Left lobe of liver (tissue), 2 donors: ENCODE results near the gene RCAN1. TPM values are rescaled to one million over a fixed set of nuclear protein-coding genes. Genes with fewer than 3 reads are reported as not detected.
"Not testable (repeated sequence)": the region's sequence is repeated elsewhere in the genome, so short reads cannot be mapped to it uniquely, and the experiment has no call there.

Experiments used
- ATAC-seq: fragments of 200-7000 bp; cut with Tn5 transposase; one replicate; pipeline ENCODE4 v1.9.1; 2020; ENCODE audit warnings: mild to moderate bottlenecking, moderate library complexity
- DNase-seq: peaks from one replicate; pipeline ENCODE4 v3.0.0-alpha.2; 2020; ENCODE audit warnings: low spot score
- total RNA-seq: library from RNA; stranded (reverse); gene quantifications from one replicate; pipeline ENCODE4 v1.2.1, GENCODE V29; 2021
- donor health status: DM: no; HTN: no; CAD: no; lungs with moderate emphysema.
- donor health status: DM: no; HTN: yes; CAD: no.

RCAN1 gene
- total RNA-seq, 1 donor from 2014 or later, result 32.6 TPM

DNA sequence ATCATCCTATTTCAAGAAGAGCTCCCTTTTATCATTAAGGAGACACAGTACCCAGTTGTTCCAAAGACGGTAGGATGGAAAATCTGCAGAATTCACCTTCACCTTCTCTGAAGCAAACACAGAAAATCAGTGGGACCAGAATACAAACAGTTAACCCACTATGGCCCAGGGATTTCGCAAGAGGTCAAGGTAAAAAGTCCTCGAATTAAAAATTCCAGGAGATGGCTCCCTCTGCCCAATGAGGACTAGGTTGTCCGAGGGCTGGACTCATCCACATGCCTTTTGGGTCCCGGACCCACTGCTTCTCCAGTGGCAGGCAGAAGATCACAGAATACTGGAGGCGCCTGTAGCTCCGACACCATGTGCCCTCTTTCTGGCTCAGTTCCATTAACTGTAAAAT lies 42.9 kb downstream of the RCAN1 start:
- ATAC-seq (peak; percentile 89), DNase-seq (peak; percentile 52)

DNA sequence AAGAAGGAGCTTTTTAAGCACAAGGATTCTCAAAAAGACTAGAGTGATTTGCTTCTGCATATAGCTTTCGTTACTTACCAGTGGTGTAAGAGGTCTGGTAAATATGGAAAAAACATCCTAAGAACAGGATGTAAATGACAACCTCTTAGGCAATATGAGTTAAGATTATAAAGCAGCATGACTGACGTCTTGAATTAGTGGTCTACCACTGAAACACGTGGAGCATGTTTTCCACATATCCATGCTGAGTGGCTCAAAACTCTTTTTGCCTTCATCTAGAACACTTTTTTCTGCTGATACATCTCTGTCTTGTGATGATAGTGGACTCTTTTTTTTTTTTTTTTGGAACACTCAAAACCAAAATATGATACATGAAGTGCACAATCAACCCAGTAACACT lies 44.6 kb downstream of the RCAN1 start:
- ATAC-seq (no peak), DNase-seq (no peak)

DNA sequence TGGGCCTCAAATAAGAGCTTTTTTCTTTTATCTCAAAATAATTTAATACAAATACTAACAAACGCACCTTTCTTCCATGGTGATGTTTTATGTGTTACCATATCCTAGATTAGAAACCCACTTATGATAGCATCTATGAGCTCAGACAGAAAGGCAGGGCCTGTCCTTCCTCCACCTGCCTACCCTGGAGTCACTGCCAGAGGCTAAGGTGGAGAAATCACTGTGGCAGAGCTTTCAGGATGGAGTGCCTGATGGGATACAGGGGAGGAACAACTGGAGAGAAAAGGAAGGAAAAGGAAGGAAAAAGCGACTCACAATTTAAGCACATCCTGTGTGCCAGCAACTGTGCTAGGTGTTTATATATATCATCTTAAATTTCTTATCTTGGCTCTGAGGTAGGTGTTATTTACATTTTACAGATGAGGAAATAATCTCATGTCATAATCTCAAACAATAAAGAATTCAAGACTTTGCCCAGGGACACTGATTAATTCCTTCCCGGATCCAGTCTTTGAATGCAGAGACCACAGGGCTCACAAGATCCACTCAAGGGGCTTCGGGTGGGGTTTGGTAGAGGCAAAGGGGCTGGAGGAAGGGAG lies 45.4 kb downstream of the RCAN1 start:
- DNase-seq (no peak), ATAC-seq (no peak)

- DNase-seq, ATAC-seq: not testable (repeated sequence)
Observed at GRCh38 chr21:34568801-34569200, 46.1 kb downstream of the RCAN1 start.

GRCh38 chr21:34567604-34568155 lies 47.2 kb downstream of the RCAN1 start:
- DNase-seq, result no peak
- no peak for ATAC-seq

DNA sequence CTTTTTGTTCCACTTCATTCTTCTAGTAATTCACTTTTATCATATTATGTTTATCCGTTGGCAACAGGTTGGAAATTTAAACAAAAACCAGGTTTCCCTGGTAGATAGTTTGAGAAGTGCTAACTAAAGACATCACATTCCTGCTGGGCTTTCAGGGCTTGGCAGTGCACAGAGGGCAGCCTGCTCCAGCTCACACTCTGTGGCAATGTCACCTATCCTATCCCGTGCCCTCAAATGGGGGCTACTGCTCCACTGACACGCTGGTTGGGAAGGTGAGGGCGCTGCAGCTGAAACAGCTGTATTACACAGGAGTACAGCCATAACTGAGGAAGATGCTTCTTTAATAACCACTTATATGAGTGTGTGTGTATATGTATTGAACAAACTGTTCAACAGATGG lies 49.7 kb downstream of the RCAN1 start:
- DNase-seq (no peak), ATAC-seq (no peak)

DNA sequence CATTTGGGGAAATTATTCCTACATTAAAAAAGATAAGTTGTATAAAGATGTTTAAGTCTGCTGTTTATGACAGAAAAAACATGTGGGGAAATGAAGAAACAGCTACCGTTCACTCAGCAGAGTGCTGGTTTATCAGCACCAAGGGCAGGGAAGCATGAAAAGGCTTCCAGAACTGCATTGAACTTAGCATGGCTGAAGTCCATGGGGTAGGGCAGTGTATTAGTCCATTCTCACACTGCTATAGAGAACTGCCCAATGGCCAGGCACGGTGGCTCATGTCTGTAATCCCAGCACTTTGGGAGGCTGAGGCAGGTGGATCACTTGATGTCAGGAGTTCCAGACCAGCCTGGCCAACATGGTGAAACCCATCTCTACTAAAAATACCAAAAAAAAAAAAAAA lies 51.5 kb downstream of the RCAN1 start:
- not testable (repeated sequence) for ATAC-seq, DNase-seq

DNA sequence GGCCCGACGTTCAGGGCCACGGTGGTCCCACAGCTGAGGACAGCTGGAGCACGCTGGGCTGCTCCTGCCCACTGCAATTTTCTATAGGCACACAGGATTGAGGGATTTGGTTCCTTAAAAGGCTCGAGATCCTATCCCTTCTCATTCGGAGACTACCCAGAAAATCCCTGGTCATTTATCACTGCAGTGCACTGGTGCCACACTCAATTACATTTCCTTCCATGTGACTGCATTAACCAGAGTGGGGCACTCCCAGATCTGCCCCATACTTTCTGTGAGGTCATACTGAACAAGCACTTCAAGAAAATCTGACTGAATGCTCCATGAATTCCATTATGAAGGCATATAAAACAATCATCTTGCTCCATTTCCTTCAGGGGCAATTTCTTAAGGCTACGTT lies 53.1 kb downstream of the RCAN1 start:
- DNase-seq (no peak), ATAC-seq (no peak)

DNA sequence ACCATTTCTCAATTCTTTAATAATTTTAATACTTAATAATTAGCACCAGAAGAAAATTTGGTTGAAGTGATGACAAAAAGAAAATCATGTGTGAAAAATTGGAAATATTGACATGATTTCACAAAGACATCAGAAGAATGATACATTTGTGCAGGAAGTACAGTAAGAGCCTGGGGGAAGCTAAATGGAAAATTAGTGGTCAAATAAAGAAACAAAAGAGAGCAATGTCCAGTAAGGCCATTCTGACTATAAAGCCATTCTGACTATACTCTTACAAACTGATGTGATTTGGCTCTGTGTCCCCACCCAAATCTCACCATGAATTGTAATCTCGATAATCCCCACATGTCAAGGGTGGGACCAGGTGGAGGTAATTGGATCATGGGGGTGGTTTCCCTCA lies 54.3 kb downstream of the RCAN1 start:
- ATAC-seq, result no peak
- no peak for DNase-seq

- DNase-seq, result no peak
- no peak for ATAC-seq
Observed at GRCh38 chr21:34560021-34560420, 54.9 kb downstream of the RCAN1 start.

DNA sequence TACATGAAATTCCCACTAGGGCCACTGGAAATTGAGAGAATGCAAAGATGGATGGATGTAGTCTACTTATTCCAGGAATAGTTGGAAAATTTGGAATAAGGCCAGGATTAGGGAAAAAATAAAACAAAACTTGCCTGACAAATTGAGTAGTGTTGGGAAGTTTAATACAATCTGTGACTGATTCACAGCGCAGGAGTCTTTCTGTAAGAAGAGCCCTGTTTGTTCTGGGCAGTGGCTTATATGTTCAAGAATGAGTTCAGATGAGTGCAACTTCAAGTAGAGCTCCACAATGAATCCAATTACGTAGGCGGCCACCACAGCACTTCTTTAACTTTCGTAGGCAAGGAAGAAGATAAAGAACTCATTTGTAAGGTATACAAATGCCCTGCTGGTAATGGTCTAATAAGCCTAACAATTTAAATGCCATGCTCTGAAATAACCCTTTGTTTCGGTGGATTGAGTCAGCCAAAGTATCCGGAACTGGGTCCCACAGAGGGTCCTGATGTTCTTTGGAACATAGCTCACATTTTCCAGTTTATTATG lies 55.8 kb downstream of the RCAN1 start:
- no peak for ATAC-seq
- DNase-seq, result no peak

DNA sequence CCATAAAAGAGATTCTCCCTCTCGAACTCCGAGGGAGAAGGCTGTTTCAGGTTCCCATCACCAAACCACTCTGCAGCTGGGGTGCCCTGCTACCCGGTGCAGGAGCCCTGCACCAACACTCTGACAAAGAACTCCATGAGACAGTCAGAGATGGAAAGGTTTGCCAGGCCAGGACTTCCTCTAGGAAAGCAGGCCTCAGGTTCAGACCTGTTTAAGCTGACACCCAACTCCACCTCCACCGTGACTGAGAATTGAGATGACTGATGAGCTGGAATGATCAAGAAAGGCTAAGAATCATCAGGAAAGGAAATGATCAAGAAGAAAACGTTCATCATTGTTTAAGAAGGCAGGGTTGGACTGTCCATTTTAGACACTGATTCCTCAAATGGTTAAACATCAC lies 56.7 kb downstream of the RCAN1 start:
- DNase-seq (no peak), ATAC-seq (no peak)

DNA sequence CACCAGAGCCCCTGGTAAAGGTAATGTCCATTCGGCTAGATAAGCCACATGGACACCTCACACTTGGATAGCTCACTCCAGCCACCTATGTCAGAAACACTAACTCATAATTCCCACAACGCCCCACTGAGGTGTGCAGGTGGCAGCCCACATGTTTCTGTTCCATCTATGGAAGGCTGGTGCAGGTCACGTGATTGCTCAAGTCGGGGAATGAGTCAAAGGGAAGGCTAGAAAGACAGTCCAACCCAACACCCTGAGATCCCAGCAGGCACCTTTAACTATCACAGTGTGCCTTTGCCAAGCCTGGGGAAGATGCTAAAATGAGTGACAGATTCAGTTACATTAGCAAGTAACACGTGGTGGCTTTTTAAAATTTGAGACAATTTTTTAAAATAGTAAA lies 57.7 kb downstream of the RCAN1 start:
- DNase-seq (no peak), ATAC-seq (no peak)

DNA sequence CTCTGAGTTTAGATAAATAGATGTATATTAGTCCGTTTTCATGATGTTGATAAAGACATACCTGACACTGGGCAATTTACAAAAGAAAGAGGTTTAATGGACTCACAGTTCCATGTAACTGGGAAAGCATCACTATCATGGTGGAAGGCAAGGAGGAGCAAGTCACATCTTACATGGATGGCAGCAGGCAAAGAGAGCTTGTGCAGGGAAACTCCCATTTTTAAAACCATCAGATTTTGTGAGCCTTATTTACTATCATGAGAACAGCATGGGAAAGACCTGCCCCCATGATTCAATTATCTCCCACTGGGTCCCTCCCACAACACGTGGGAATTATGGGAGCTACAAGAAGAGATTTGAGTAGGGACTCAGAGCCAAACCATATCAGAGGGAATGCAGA lies 60.2 kb downstream of the RCAN1 start:
- not testable (repeated sequence) for ATAC-seq, DNase-seq

- DNase-seq (no peak), ATAC-seq (no peak)
Observed at GRCh38 chr21:34554227-34554626, 60.7 kb downstream of the RCAN1 start.

DNA sequence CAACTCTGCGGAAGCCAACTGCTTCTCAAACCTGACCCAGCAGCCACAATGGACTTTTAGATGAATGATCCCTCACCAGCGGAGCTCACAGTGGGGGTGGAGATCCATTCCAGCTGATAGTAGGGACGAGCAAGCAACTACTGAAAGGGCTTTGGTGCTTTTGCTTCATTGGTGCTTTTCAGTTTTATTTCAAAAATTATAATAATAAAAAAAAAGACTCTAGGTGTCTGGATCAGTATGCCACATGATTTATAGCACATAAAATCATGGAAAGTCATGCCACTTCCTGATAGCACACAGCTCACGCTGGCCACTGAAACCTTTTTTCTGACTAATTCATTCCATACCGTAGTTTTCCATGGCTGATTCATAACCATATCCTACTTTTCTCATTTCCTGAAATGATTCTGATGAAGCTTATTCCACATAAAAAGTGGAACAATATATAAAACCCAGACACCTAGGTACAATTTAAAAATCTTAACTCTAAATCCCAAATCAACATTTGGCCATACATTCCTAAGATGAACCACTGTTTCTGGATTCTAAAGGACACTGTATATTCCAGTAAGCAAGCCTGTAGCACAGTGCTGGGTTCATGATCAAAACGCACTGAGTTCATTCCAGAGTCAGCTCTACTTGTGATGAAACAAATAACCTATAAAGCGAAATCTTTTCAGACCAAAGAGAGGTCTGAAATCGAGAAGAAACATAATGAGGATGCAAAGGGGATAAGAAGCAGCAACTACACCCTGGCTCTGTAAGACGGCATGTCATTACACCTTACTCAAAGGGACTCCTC lies 61.6 kb downstream of the RCAN1 start:
- DNase-seq (no peak), ATAC-seq (no peak)

- no peak for ATAC-seq
- DNase-seq, result no peak
Observed at GRCh38 chr21:34552360-34553098, 62.4 kb downstream of the RCAN1 start.

DNA sequence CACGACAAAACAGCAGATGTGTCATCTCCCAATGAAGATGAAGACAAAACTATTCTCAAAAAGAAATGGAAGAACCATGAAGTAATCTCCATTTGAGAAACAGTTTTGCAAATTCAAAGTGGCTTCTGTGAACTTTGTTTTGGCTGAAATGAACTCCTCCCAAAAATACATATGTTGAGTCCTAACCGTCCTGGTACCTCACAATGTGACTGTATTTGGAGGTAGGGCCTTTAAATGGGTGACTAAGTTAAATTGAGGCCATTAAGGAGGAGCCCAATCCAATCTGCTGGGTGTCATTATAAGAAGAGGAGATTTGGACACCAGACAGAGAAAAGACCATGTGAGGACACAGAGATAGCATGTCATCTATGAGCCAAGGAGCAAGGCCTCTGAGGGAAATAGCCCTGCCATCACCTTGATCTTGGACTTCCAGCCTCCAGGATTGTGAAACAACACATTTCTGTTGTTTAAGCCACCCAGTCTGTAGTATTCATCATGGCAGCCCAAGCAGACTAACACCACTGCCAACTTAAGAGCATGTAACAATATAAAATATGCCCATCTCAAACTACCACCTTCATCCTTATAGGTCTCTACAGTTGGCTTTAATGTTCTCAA lies 64.6 kb downstream of the RCAN1 start:
- ATAC-seq, result no peak
- no peak for DNase-seq

- no peak for DNase-seq
Observed at GRCh38 chr21:34548781-34549376, 66.0 kb downstream of the RCAN1 start.

GRCh38 chr21:34546542-34546941 lies 68.4 kb downstream of the RCAN1 start:
- DNase-seq (no peak), ATAC-seq (no peak)

More at GRCh38 chr21:34548781-34549376, 66.0 kb downstream of the RCAN1 start:
- ATAC-seq, result no peak
